ENCODE measurements around the gene FYB1. TPM values are rescaled to one million over a fixed set of nuclear protein-coding genes. Genes with fewer than 3 reads are reported as not detected.

The FYB1 gene
- total and polyA plus RNA-seq, 2 of the 8 experiments (the other 6 are each of a cell fraction or from before 2014, with no cell fraction given): not detected

DNA sequence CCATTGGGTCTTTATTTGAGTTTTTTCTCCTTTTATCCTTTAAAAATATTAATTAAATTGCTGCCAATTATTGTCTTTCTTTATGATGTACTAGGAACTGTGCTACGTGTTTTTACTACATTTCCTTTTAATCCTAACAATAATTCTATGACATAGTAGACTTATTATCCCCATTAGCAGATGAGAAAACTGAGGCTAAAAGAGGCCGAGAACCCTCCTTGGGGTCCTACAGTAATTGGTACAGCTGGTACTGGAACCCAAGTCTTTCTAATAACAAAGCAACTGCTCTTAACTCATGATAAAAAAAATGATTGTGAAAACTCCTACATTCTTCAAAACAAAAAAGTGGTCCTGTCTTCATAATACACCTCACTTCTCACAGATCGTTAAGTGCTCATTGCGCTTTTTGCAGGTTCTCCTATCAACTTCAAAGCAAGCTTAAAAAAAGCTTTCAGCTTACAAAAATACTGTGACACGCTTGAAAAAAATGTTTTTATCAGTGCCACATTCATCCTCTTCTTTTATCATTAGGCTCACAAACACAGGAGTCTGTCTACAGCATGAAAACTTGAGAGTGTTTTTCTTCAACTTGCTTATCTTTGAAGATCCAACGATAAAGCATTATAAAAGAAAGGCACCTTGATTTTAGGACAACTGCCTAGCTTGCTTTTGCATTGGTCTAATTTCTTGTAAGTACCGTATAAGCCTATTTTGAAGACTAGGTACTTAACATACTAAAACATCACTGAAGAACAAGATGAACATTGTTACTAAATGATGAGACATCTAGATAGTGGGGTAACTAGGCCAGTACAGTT is 32.4 kb downstream of the FYB1 start:
- no peak overlapping the region for H4K5ac ChIP-seq (ENCODE audit: insufficient read length, low read depth, low read length)
- 89% methylated on average over 7 of the region's 7 CpGs; no CpG with 5 or more reads in 1 of the 2 experiments for WGBS, 2 experiments (ENCODE audit: extremely low coverage in 1 of 2, insufficient coverage in 1 of 2, insufficient read length in 1 of 2, insufficient replicate concordance in 2 of 2, low coverage in 1 of 2, low lambda C conversion rate in 2 of 2, missing lambda C conversion rate in 1 of 2)
- H3K36me3 ChIP-seq (ENCODE audit: control insufficient read depth in 2 of 4, insufficient read depth in 4 of 4, low read length in 3 of 4): no peaks in the 10 kb centered on the region
- no peak overlapping the region for H3K27ac ChIP-seq (ENCODE audit: low read depth, low read length)
- no peaks in the 10 kb centered on the region for H3K23me2 ChIP-seq (ENCODE audit: low read depth, low read length)
- no peaks in the 10 kb centered on the region for H4K20me1 ChIP-seq (replicated peaks in 1 of 2; ENCODE audit: control insufficient read depth in 1 of 2, insufficient read depth in 2 of 2, low read length in 2 of 2)
- no peak overlapping the region for H3K56ac ChIP-seq (replicated peaks; ENCODE audit: insufficient read length, low read depth, low read length)
- no peak overlapping the region for H3K4me2 ChIP-seq (ENCODE audit: insufficient read depth in 1 of 2, low read depth in 2 of 2, low read length in 2 of 2)
- DNase-seq (ENCODE audit: low read depth in 1 of 2, low spot score in 2 of 2) (no peak), FAIRE-seq (no peak)
- no peak overlapping the region for H2BK120ac ChIP-seq (replicated peaks; ENCODE audit: low read depth, low read length)
- peaks cover 0 to 1% (median 0%) of the 10 kb centered on the region in 4 experiments; a peak in 1 of 7 replicates for H3K27me3 ChIP-seq (replicated peaks in 1 of 4; ENCODE audit: control insufficient read depth in 3 of 4, extremely low read depth in 1 of 4, insufficient read depth in 3 of 4, low read length in 3 of 4)
- POLR2A ChIA-PET (ENCODE audit: partially characterized antibody): interaction anchor here (0.6 kb wide), 1 partner anchor 1632 kb away, joined by 4 read pairs; no protein-coding TSS in a partner anchor
- no peak overlapping the region for H3K14ac ChIP-seq (ENCODE audit: insufficient read length)
- no peaks in the 10 kb centered on the region for H3K9me3 ChIP-seq (ENCODE audit: insufficient read depth in 2 of 2, low read depth in 1 of 2, low read length in 1 of 2)
- no peak overlapping the region for H3K4me3 ChIP-seq (ENCODE audit: extremely low read depth in 1 of 4, insufficient read depth in 2 of 4, low read depth in 3 of 4, low read length in 4 of 4)
- H3K4me1 ChIP-seq (replicated peaks in 1 of 4; ENCODE audit: control insufficient read depth in 3 of 4, insufficient read depth in 4 of 4, low read length in 3 of 4): no peaks in the 10 kb centered on the region
- H3K9ac ChIP-seq (replicated peaks in 1 of 4; ENCODE audit: extremely low read depth in 1 of 4, low read depth in 3 of 4, low read length in 3 of 4): no peak overlapping the region
- no peak overlapping the region for H2BK5ac ChIP-seq (ENCODE audit: low read depth, low read length)
- CTCF ChIA-PET (ENCODE audit: partially characterized antibody): interaction anchor here (0.7 to 1.7 kb wide), 3 partner anchors 29 to 87 kb away, joined by 3 to 4 read pairs (median 3); no protein-coding TSS in a partner anchor
- H3K18ac ChIP-seq (ENCODE audit: extremely low read depth, low read length): no peak overlapping the region
- no peak overlapping the region for H4K8ac ChIP-seq (ENCODE audit: extremely low read depth, insufficient read depth, low read length)
- H3K4ac ChIP-seq (replicated peaks; ENCODE audit: insufficient read length, low read depth, low read length): no peak overlapping the region
- H4K91ac ChIP-seq (replicated peaks; ENCODE audit: insufficient read length, low read length): no peak overlapping the region
- no peak overlapping the region for H2BK12ac ChIP-seq (ENCODE audit: low read depth, low read length)
- no peak overlapping the region for H3K23ac ChIP-seq (ENCODE audit: insufficient read length)
- no peak overlapping the region for H2BK20ac ChIP-seq (ENCODE audit: low read length)
- no peak overlapping the region for H2BK15ac ChIP-seq (ENCODE audit: low read length)
- H3K79me2 ChIP-seq (ENCODE audit: control insufficient read depth in 1 of 2, insufficient read depth in 2 of 2, low read length in 2 of 2): no peaks in the 10 kb centered on the region
- no peak overlapping the region for H2AK5ac ChIP-seq (ENCODE audit: low read depth, low read length)
- H3K79me1 ChIP-seq (ENCODE audit: low read depth, low read length): no peaks in the 10 kb centered on the region
- no peak overlapping the region for H2AFZ ChIP-seq (ENCODE audit: low read length)
- TF ChIP-seq SIX5 (IDR thresholded peaks at IDR 0.05; ENCODE audit: low read depth, low read length) (no peak), RAD21 (IDR thresholded peaks at IDR 0.05 in 1 of 2, conservative IDR thresholded peaks at IDR 0.05 in 1 of 2; ENCODE audit: low read depth in 2 of 2, low read length in 2 of 2) (no peak), E2F6 (IDR thresholded peaks at IDR 0.05) (no peak)

Data from H1 (cell line).